HepG2 (cell line): ENCODE results near the gene MRPL34. TPM values are rescaled to one million over a fixed set of nuclear protein-coding genes. Genes with fewer than 3 reads are reported as not detected.

ENCODE experiments used
- ATF5 ChIP-seq: sonication (generic); formaldehyde crosslinking; IDR thresholded peaks from 2 replicates; pipeline ENCODE4 v1.4.0; 2020; ENCODE audit warnings: mild to moderate bottlenecking, low read depth, missing genetic modification reagents
- CREB3 ChIP-seq: sonication (generic); formaldehyde crosslinking; IDR thresholded peaks from 2 replicates; pipeline ENCODE4 v1.5.0; 2020; ENCODE audit warnings: missing genetic modification reagents
- EEA1 ChIP-seq: sonication (generic); formaldehyde crosslinking; IDR thresholded peaks from 2 replicates; pipeline ENCODE4 v1.5.1; 2020; ENCODE audit warnings: mild to moderate bottlenecking, missing genetic modification reagents, borderline replicate concordance
- FOXO1 ChIP-seq: sonication (generic); formaldehyde crosslinking; IDR thresholded peaks from 2 replicates; pipeline ENCODE4 v1.4.0; 2020; ENCODE audit warnings: missing genetic modification reagents
- FOXP1 ChIP-seq, 2 experiments: fragments of 450-650 bp in 1 of 2; IDR thresholded peaks; 2 replicates each; pipeline ENCODE4 v1.6.1; 2017 to 2018; ENCODE audit warnings: antibody characterized with exemption in 1 of 2
- HES4 ChIP-seq: sonication (generic); formaldehyde crosslinking; IDR thresholded peaks from 2 replicates; pipeline ENCODE4 v1.9.0; 2021; ENCODE audit warnings: mild to moderate bottlenecking, missing genetic modification reagents, borderline replicate concordance
- HMGXB4 ChIP-seq, 2 experiments: sonication (generic) in 1 of 2; formaldehyde crosslinking in 1 of 2; IDR thresholded peaks; 2 replicates each; pipeline versions ENCODE4 v1.4.0 to v1.6.1; 2018 to 2020; ENCODE audit warnings: missing genetic modification reagents in 2 of 2, borderline replicate concordance in 1 of 2, low read depth in 1 of 2, mild to moderate bottlenecking in 1 of 2, missing biosample characterization in 1 of 2
- JUNB ChIP-seq: sonication (generic); formaldehyde crosslinking; IDR thresholded peaks from 2 replicates; pipeline ENCODE4 v1.8.0; 2022; ENCODE audit warnings: missing genetic modification reagents, mild to moderate bottlenecking, borderline replicate concordance
- MED1 ChIP-seq: sonication (generic); formaldehyde crosslinking; IDR thresholded peaks from 2 replicates; pipeline ENCODE4 v1.4.0; 2020; ENCODE audit warnings: missing genetic modification reagents
- MNT ChIP-seq: fragments of 450-650 bp; IDR thresholded peaks from 2 replicates; pipeline ENCODE4 v1.6.1; 2016
- NR3C1 ChIP-seq: sonication (generic); formaldehyde crosslinking; IDR thresholded peaks from 2 replicates; pipeline ENCODE4 v1.4.0; 2020; ENCODE audit warnings: missing genetic modification reagents
- RARG ChIP-seq: sonication (generic); formaldehyde crosslinking; IDR thresholded peaks from 2 replicates; pipeline ENCODE4 v1.4.0; 2020; ENCODE audit warnings: low read depth, mild to moderate bottlenecking, missing genetic modification reagents
- SALL1 ChIP-seq: sonication (generic); formaldehyde crosslinking; IDR thresholded peaks from 2 replicates; pipeline ENCODE4 v1.8.0; 2022; ENCODE audit warnings: mild to moderate bottlenecking, missing genetic modification reagents
- SIN3A ChIP-seq: IDR thresholded peaks from 2 replicates; pipeline ENCODE4 v1.6.1; 2011; ENCODE audit warnings: low read depth, mild to moderate bottlenecking, control low read depth, low read length, borderline replicate concordance
- ZBTB14 ChIP-seq: sonication (generic); formaldehyde crosslinking; IDR thresholded peaks from 2 replicates; pipeline ENCODE4 v1.4.0; 2020; ENCODE audit warnings: missing genetic modification reagents
- ZNF274 ChIP-seq: sonication (generic); formaldehyde crosslinking; IDR thresholded peaks from 2 replicates; pipeline ENCODE4 v1.5.1; 2020; ENCODE audit warnings: mild to moderate bottlenecking, missing genetic modification reagents
- ZNF354B ChIP-seq: sonication (generic); formaldehyde crosslinking; IDR thresholded peaks from 2 replicates; pipeline ENCODE4 v1.8.0; 2022; ENCODE audit warnings: mild to moderate bottlenecking, missing genetic modification reagents
- ZNF598 ChIP-seq: sonication (generic); formaldehyde crosslinking; IDR thresholded peaks from 2 replicates; pipeline ENCODE4 v1.5.1; 2020; ENCODE audit warnings: mild to moderate bottlenecking, missing genetic modification reagents, borderline replicate concordance
- ZNF605 ChIP-seq: sonication (generic); formaldehyde crosslinking; IDR thresholded peaks from 2 replicates; pipeline ENCODE4 v1.8.0; 2022; ENCODE audit warnings: mild to moderate bottlenecking, missing genetic modification reagents
- polyA plus RNA-seq, 8 experiments: library from polyadenylated mRNA; depleted of rRNA in 3 of 8; stranded (reverse) in 7 of 8; unstranded in 1 of 8; fragments of >200 nt; fragmentation: Illumina TruSeq in 4 of 8; extraction: Trizol in 4 of 8; gene quantifications; 2 replicates each; pipeline versions ENCODE4 v1.2.1 to v1.2.3, GENCODE V29; 2011 to 2016; ENCODE audit warnings: low read depth in 4 of 8, missing spikeins in 1 of 8, mixed read lengths in 1 of 8; ENCODE audit not compliant: insufficient read depth in 1 of 8
- total RNA-seq, 5 experiments: library from RNA; depleted of rRNA; stranded (reverse); fragments of >200 nt; fragmentation: Illumina TruSeq; extraction: Trizol; gene quantifications; 2 replicates each; pipeline ENCODE4 v1.2.3, GENCODE V29; 2016; ENCODE audit warnings: low read depth in 1 of 5

MRPL34 gene
- total and polyA plus RNA-seq, 2 of the 13 experiments (the other 11 are each of a cell fraction or from before 2014, with no cell fraction given), result 74.0 to 77.3 TPM

GRCh38 chr19:17334414-17335409 is 29.0 kb downstream of the MRPL34 start, which contains the start of gene ANO8 (continued):
- TF ChIP-seq ZBTB14 (peak; percentile 55), EEA1 (CRISPR knock-in tag) (peak; percentile 64; the same call in 1 of the 2 replicates), MED1 (peak; percentile 61), SALL1 (CRISPR knock-in tag) (peak; percentile 70), NR3C1 (CRISPR knock-in tag) (no peak), ZNF274 (CRISPR knock-in tag) (peak; percentile 50; the same call in 1 of the 2 replicates), ATF5 (CRISPR knock-in tag) (no peak), HMGXB4 (CRISPR knock-in tag; IDR thresholded peaks at IDR 0.05; ENCODE audit: borderline replicate concordance in 1 of 2, low read depth in 1 of 2) (peak; percentile 48 to 80; a peak in 3 of 4 replicates), RARG (CRISPR knock-in tag) (no peak), ZNF354B (CRISPR knock-in tag) (peak; percentile 71; the same call in 1 of the 2 replicates), CREB3 (CRISPR knock-in tag) (no peak), JUNB (no peak), FOXO1 (peak; percentile 40; the same call in 1 of the 2 replicates), SIN3A (peak; percentile 78), MNT (no peak), ZNF598 (CRISPR knock-in tag) (peak; percentile 64; the same call in 1 of the 2 replicates), ZNF605 (CRISPR knock-in tag) (0 out of 2 replicates have a peak, but pooled peaks have one; percentile 26), HES4 (CRISPR knock-in tag) (peak; percentile 76; the same call in 1 of the 2 replicates), FOXP1 (IDR thresholded peaks at IDR 0.05) (no peak), FOXP1 (CRISPR knock-in tag; IDR thresholded peaks at IDR 0.05) (no peak)
